ENCODE results near the gene FSTL4.

DNA sequence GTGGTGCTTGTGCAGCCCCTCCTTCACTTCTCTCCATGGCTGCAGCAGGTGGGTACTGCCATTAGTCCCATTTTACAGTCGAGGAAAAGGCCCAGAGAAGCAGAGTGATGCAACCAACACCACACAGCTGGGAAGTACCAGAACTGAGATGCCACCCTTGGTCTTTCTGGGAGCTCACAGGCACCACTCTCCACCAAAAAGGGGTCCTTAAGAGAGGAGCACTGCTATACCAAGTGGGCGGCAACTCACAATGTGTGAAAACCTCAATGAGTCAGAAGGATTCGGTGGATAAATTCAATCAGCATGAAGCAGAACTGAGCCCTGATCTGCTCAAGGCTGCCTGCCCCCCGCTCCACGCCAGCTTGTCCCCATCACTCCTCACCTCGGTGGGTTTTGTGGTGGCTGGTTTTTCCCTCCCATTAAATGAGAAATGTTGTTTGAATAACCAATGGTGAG is 213.7 kb downstream of the FSTL4 start:
- TF ChIP-seq EZH2phosphoT487 (IDR thresholded peaks at IDR 0.05; ENCODE audit: unreplicated experiment) (no peak), EZH2 (IDR thresholded peaks at IDR 0.05; ENCODE audit: low read depth, unreplicated experiment) (no peak), JUNB (IDR thresholded peaks at IDR 0.05; ENCODE audit: unreplicated experiment) (no peak)
- TF ChIP-seq, protein P1, sequence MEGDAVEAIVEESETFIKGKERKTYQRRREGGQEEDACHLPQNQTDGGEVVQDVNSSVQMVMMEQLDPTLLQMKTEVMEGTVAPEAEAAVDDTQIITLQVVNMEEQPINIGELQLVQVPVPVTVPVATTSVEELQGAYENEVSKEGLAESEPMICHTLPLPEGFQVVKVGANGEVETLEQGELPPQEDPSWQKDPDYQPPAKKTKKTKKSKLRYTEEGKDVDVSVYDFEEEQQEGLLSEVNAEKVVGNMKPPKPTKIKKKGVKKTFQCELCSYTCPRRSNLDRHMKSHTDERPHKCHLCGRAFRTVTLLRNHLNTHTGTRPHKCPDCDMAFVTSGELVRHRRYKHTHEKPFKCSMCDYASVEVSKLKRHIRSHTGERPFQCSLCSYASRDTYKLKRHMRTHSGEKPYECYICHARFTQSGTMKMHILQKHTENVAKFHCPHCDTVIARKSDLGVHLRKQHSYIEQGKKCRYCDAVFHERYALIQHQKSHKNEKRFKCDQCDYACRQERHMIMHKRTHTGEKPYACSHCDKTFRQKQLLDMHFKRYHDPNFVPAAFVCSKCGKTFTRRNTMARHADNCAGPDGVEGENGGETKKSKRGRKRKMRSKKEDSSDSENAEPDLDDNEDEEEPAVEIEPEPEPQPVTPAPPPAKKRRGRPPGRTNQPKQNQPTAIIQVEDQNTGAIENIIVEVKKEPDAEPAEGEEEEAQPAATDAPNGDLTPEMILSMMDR (conservative IDR thresholded peaks at IDR 0.05; ENCODE audit: low read depth in 2 of 2): no peak
